ENCODE data around the gene INPP4B.

GRCh38 chr4:142129931-142130330 is 716.2 kb downstream of the INPP4B start:
- TF ChIP-seq POLR2A (IDR thresholded peaks at IDR 0.05) (no peak), CTCF (IDR thresholded peaks at IDR 0.05) (no peak)

Data from uterus (tissue), 2 donors.